NCI-H2196 (cell line): ENCODE results near the gene CCNJL.
"Not testable (repeated sequence)": the region's sequence is repeated elsewhere in the genome, so short reads cannot be mapped to it uniquely, and the experiment has no call there.

Experiments used
- DNase-seq: peaks from one replicate; lab custom pipeline; 2025; ENCODE audit not compliant: unreplicated experiment; lab: John Stamatoyannopoulos, UW

CCNJL gene

GRCh38 chr5:160263326-160263855 is 49.0 kb downstream of the CCNJL start:
- DNase-seq: no peak

DNA sequence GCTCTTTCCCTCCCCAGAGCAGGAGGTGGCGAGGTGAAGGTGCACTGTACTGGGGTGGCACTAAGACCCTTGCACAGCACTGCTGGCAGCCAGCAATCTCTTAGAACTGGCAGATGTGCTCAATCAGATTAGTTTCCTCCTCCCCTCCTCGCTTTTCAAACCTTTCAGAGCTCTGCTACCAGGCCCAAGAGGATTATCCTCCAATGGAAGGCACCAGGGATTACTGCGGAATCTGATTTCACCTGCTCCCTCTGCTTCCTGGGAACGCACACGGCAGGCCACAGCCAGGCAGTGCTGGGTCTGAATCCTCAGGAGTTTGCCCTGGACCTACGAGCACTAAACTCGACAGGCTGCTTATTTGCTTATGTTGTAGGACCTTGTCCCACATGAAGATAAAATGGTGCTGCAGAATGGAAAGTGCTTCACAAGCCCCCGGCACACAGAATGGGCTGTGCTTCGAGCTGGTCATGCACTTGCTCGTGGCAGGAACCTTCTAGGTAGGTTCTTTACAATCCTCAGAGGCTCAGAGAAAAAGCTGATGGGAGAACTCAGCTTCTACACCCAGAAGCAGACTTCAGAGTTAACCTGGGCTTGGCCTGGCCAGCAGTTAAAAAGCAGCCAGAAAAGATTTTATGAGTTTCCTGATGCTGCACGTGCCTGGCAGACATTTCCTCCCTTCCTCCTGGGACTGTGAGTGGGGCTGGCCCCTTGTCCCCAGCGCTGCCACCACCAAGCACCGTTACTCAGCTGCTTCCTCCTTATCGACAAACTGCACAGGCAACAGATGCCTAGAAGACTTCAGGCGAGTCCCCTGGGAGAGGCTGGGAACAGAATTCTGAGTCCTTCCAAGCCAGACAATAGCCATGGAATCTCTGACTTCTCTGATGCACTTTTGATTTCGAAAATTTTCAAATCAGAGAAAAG is 50.0 kb downstream of the CCNJL start:
- DNase-seq: no peak

- DNase-seq: no peak
Observed at GRCh38 chr5:160260881-160261815, 51.2 kb downstream of the CCNJL start.

GRCh38 chr5:160260006-160260775 is 52.2 kb downstream of the CCNJL start:
- DNase-seq: no peak

DNA sequence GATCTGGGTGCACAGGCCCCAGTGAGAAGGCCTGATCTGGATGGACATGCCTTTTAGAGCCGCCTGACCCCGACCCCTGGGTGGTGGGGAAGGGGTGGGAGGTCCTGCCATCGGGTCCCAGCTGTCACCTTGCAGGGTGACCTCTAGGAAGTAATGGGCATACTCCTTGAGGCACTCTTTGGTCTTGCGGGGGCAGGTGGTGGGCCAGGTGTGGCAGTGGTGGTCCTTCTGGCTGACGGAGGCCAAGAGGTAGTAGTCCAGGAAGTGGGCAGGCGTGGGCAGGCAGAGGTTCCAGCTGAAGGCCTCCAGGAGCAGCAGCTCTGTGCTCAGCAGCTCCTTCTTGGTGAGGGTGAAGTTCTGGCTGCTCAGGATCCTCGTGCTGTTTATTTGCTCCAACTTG is 53.0 kb downstream of the CCNJL start:
- DNase-seq: no peak

GRCh38 chr5:160254706-160255105 is 57.7 kb downstream of the CCNJL start:
- no peak for DNase-seq

GRCh38 chr5:160253441-160253840 is 58.9 kb downstream of the CCNJL start:
- no peak for DNase-seq

GRCh38 chr5:160252916-160253315 is 59.4 kb downstream of the CCNJL start:
- DNase-seq: no peak

GRCh38 chr5:160251406-160252155 is 60.8 kb downstream of the CCNJL start:
- no peak for DNase-seq

DNA sequence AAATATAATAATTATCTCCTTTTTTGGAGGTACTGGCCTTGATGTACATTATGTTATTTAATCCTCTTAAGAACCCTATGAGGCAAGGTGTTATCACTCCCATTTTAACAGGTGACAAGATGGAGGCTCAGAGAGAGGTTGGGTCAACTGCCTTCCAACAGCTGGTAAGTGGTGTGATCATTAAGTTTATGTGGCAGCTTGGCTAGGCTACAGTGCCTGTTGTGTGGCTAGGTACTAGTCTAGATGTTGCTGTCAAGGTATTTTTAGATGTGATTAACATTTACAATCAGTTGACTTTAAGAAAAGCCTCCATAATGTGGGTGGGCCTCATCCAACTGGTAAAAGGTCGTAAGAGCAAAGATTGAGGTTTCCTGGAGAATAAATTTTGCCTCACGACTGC is 61.5 kb downstream of the CCNJL start:
- DNase-seq: no peak

DNA sequence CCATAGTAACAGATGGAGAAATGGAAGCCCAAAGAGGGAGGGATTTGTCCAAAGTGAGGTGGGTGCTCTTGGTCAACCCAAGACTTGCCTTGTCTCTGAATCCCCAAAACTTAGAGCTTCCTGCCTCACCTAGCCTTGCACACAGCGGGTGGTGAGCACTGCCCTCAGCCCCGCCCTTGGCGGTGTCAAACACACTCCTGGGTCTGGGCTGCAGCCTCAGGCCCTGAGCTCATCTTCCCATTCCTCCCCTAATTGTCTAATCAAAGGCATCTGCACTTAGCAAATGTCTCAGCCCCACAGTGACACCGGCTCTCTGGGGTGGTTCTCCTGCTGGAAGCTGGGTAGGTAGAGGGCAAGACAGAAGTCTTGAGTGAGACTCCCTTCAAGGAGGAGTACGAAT is 62.1 kb downstream of the CCNJL start:
- DNase-seq: no peak

GRCh38 chr5:160249570-160249969 is 62.8 kb downstream of the CCNJL start:
- not testable (repeated sequence) for DNase-seq

DNA sequence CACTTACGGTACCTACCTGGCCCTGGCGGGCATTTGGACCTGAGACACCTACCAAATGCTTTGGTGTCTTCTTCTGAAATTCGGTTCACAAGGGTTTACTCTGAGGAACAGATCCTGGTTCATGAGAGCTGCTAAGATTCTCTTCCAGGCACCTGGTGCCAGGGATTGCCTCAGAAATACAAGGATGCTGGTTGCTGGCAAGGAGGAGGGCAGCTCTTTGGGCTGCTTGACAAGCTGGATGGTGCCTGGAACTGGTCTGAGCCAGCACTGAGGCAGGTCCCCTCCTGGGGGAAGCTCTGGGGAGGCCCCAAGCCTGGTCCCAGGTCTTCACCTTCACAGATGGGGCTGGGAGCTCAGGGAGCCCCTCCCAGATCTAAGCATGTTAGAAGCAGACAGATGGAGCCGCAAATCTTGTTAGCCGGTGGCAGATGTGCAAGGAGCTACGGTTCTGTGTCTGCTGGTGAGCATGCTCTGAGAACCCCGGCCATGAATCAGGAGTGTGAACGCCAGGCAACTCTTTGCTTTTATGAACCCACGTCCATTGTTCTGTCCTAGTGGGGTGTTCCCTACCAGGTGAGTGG is 66.8 kb downstream of the CCNJL start:
- DNase-seq: no peak

- no peak for DNase-seq
Observed at GRCh38 chr5:160242145-160242544, 70.2 kb downstream of the CCNJL start.

DNA sequence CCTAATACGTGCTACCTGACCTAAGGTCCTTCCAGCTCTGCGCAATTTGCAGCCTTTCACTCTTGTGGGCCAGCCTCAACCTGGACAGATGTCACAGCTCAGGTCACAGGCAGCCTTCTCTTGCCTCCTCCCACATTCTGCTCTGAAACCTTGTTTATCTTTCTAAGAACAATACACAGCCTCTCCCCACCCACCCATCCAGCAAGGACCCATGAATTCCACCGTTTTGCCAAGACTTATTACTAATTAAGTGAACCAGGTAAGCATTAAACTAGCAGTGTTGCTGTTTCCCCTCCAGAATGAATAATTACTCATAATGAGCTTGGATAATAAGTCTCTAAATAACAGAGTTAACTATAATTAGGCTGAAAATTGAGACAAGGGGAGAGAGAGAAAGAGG is 72.0 kb downstream of the CCNJL start:
- DNase-seq: no peak

DNA sequence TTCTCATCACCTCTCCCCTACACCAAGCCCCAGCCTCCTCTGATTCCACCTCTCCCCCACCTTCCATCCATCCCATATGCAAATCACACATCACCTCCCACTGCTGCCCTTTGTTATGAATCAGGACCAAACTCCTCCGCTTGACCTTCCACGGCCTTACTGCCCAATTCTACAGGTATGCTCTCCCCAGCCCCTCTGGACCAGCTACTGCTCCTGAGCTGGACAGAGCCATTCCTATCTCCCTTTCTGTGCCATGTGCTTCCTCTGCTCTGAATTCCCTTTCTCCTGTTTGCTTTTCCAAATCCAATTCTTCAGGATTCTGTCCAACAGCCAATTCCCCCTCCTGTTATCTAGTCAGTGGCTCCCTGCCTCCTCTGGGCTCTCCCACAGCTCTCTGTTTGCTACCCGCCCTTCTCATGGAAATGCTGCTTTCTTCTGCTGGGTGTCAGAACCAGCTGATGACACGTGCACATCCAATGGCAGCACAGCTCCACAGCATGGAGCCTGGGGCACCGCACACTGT is 74.7 kb downstream of the CCNJL start:
- no peak for DNase-seq

GRCh38 chr5:160235731-160236130 is 76.6 kb downstream of the CCNJL start:
- DNase-seq: no peak

DNA sequence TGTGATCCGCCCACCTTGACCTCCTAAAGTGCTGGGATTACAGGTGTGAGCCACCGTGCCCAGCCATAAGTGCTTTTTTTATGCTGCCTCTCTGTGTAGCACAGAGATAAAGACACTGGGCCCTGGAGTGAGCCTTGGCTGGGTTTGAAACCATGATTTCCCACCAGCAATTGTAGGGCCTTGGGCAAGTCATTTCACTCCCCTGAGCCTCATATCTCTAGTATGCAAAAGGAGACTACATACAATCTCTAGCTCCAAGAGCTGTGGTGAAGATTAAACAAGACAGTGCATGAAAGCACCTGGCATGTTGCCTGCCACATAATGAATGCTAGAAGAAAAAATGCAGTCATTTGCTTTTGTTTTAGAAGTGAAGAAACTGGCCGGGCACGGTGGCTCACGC is 79.1 kb downstream of the CCNJL start:
- DNase-seq: no peak

GRCh38 chr5:160231783-160232342 is 80.5 kb downstream of the CCNJL start:
- no peak for DNase-seq
